A172 (cell line): Measurements from ENCODE around the gene IRF3. TPM values are rescaled to one million over a fixed set of nuclear protein-coding genes. Genes with fewer than 3 reads are reported as not detected.

Experiments used
- DNase-seq: peaks from one replicate; pipeline ENCODE4 v3.0.0-alpha.2; 2015; ENCODE audit warnings: low spot score
- total RNA-seq: library from RNA; depleted of rRNA; stranded (reverse); fragments of >200 nt; shearing (Covaris generic); gene quantifications from 2 replicates; pipeline ENCODE4 v1.2.3, GENCODE V29; 2014

Gene IRF3
- total RNA-seq, 1 experiment from 2014 or later, result 75.6 TPM

DNA sequence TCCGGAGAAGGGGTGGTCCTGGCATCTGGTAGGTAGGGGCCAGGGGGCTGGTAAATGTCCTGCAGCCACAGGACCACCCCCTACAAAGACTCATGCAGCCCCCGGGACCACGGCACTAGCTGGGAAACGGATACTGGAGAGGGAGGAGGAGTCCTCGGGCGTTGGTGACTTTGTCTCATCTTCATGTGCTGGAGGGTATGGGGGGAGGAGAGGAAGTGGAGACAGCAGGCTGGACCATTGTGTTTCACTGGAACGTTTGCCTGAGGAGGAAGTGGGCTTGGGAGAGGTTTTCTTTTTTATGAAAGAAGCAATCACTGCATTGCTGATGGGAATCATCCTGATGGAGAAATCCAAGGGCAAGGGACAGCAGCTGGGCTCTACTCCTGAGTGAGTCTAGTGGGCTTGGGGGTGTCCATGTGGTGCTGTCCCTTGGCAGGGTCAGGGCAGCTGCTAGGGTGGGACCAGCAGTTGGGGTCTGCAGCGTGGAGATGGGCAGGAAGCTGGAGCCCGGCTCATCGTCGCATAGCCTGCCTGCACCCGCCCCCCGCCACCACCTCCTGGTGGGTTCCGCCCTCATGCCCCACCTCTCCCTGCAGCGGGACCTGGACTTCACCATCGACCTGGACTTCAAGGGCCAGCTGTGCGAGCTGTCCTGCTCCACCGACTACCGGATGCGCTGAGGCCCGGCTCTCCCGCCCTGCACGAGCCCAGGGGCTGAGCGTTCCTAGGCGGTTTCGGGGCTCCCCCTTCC lies 22.1 kb upstream of the IRF3 start:
- DNase-seq, result peak; percentile 36

DNA sequence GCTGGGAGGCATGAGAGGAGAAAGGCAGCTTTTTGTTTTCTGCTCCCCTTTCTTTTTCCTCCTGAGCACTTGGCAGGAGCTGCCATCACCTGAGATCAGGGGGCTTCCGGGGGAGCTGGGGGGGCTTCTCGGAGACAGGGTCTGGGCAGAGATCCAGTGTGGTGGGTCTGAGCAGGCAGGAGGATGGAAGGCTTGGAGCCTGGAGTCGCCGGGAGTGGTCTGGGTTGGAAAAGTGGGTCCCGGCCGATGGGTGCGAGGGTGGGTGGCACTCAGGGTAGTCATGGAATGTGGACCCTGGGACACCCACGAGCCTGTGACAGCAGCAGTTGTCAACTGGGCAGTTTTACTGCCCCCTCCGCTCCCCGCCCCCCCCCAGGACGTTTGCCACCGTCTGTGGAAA lies 21.5 kb upstream of the IRF3 start:
- no peak for DNase-seq

DNA sequence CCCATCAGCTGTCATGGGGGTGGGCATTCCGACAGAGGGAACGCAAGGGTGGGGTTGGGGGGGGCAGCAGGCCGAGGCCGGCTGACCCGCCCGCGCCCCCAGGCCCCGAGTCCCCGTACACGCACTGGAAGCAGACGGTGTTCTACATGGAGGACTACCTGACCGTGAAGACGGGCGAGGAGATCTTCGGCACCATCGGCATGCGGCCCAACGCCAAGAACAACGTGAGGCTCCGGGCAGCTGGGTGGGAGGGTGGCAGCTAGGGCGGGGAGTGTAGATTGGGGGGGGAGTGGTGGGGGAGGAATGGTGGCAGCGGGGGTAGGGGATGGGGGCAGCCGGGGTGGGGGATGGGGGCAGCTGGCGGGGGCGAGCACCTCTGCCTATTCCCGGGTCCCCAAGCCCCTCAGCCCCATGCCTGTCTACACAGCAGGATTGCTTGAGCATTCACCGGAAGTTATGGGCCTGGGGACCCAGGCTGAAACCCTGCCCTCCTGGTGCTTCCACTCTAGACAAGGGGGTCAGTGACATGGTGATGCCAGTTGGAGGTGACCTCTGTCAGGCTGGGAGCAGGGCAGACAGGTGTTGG lies 20.9 kb upstream of the IRF3 start:
- DNase-seq, result no peak

DNA sequence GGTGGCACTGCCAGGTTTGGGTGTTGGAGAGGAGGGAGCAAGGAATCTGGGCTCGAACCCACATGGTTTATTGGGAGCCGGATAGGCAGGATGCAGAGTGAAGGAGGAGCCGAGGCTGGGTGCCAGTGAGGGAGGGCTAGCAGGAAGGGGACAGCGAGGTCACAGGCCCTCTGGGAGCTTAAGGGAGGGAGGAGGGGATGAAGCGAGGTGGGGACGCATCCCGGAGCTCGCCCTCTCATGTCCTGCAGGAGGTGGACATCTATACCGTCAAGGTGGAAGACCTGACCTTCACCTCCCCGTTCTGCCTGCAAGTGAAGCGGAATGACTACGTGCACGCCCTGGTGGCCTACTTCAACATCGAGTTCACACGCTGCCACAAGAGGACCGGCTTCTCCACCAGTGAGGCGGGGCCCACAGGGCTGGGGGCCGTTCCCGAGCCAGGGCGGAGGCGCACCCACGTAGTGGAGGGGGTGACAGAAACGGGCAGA lies 20.2 kb upstream of the IRF3 start:
- no peak for DNase-seq

DNA sequence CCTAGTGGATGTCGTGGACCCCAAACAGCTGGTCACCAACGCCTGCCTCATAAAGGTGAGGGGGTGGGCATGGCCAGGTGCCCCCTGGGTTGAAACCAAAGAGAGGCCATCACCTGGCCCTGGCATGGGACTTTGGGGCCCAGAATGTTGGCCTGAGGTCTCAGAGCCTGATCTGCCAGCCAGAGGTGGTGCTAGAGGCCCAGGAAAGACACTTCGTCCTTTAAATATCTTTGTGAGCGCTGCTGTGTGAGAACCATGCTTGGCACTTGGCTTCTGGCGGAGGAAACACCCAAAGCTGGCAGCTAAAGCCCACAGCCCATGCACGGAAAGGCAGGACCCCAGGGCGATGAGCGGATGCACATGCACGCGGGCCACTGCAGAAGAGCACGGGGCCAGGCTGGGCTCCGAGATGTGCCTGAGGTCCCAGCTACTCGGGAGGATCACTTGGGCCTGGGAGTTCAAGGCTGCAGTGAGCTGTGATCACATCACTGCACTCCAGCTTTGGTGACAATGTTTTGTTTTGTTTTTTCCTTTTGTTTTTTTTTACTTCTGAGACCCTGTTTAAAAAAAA lies 19.4 kb upstream of the IRF3 start:
- no peak for DNase-seq

DNA sequence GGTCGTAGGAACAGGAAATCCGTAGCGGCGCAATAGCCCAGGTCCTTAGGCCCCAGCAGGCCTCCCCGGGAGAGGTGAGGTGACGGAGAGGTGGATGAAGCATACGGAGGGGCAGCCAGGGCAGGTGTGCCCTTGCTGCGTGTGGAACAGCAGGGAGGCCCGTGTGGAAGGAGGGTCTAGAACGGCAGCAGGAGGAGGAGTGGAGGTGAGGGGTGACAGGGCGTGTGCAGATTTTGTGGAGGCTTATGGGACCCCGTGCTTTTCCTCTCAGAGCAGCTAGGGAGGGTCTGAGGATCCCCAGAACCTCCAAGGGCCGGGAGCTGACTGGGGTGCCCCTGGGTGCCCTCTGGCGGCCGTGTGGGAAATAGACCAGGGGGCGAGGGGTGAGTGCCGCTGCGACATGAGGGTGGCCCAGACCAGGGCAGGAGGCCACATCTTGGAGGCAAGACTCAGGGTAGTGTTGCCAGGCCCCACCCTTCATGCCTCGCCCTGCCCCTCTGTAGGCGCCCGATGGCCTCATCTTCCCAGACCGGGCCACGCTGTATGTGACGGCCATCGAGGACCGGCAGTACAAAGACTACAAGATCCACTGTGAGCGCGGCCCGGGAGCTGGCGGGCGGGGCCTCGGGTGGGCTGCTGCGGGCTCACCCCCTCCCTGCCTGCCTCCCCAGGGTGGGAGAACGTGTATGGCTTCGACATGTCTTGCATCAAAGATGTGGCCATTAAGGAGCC lies 18.8 kb upstream of the IRF3 start:
- DNase-seq, result no peak

DNA sequence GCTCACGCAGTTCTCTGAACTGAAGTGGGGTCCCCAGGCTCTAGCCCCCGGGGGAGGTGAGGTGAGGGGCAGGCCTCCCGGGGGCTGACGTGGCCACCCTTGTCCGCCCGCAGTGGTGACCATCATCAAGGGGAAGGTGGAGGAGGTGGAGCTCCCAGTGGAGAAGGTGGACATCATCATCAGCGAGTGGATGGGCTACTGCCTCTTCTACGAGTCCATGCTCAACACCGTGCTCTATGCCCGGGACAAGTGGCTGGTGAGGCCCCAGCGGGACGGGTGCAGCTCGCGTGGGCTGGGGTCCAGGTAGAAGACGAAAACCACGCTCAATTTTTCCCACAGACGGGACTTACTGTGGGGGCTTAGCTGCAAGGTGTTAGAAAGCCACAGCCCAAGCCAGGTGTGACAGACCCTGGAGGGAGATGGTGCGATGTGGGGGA lies 18.2 kb upstream of the IRF3 start:
- DNase-seq, result no peak

DNA sequence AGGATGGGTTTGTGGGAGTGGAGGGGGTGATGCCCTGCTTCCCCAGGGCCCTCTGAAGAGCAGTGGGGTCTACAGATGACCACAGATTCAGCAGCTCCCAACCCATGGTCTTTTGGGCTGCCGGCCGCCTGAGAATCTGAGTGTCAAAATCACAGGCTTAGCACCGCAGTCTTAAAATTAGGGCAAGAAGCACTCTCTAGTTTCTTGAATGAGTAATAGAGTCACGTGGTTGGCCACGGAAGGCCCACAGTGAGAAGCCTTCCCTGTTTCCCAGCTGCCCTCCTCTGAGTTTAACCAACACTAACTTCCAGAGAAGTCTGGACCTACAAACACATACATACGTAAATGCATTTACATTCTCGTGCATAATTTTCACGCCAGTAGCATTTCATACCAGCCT lies 16.6 kb upstream of the IRF3 start:
- no peak for DNase-seq

DNA sequence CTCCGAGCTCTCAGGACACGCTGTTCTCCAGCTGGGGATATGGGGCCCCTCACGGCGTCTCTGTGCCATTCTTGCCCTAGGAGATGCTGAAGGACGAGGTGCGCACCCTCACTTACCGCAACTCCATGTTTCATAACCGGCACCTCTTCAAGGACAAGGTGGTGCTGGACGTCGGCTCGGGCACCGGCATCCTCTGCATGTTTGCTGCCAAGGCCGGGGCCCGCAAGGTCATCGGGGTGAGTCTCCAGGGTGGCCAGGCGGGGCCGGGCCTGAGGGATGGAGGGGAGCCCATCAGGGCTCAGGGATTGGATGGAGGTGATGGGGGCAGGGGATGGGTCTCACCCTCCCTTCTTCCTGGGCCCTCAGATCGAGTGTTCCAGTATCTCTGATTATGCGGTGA lies 16.2 kb upstream of the IRF3 start:
- DNase-seq, result no peak

DNA sequence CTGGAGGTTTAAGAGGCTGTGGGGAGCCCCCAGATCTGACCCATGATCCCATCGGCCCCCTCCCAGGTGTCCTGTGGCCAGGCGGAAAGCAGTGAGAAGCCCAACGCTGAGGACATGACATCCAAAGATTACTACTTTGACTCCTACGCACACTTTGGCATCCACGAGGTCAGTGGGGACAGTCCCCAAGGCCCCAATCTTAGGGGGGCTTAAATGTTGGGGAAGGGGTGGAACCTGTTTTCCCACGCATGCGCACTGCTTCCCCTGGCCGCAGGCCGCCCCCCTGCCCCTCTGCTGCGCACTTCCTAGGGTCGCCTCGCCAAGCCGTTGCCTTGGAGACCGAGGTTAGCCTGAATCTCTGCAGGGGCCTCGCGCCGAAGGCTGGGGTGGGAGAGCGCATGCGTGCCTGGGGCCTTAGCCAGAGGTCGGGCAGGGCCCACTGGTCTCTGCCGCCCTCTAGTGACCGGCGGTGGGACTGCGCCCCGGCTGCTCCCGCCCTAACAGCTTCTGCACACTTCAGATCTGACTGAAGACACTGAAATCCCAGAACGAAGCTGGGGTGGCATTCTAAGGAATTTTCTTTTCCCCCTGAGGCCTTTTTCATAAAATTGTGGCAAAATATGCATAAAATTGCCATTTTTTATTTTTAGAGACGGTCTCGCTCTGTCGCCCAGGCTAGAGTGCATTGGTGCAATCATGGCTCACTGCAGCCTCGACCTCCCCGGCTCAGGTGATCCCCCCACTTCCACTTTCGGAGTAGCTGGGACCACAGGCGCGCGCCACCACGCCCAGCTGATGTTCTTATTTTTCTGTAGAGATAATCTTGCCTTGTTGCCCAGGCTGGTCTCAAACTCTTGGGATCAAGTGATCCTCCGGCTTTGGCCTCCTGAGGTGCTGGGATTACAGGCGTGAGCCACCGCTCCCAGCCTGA lies 15.0 kb upstream of the IRF3 start:
- DNase-seq, result peak; percentile 82

DNA sequence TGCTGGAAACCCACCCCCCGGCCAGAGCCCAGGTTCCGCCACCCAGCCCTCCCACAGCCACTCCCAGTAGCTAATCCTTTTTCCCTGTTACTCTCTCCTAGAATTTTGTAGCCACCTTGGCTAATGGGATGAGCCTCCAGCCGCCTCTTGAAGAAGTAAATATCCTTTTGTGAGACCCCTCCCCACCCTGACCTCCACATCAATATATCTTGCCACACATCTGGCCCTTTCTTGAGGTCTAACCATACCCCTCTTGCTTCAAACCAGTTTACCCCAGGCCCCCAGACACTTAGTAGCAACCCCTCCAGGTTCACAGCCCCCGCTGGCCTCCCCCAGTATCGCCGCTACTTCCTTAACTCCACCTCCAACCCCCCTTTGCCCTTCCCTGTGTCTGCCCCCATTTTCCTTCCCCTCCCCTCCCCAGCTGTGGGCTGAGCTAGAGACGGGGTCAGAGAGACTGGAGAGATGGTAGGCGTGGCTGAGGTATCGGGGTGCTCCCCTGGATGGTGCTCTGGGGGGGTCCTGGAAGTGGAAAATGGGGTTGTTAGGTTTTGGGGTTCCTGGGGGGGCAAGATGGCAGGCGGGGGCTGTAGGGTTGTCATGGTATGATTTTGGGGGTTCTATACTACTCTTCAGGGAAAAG lies 14.2 kb upstream of the IRF3 start:
- no peak for DNase-seq

DNA sequence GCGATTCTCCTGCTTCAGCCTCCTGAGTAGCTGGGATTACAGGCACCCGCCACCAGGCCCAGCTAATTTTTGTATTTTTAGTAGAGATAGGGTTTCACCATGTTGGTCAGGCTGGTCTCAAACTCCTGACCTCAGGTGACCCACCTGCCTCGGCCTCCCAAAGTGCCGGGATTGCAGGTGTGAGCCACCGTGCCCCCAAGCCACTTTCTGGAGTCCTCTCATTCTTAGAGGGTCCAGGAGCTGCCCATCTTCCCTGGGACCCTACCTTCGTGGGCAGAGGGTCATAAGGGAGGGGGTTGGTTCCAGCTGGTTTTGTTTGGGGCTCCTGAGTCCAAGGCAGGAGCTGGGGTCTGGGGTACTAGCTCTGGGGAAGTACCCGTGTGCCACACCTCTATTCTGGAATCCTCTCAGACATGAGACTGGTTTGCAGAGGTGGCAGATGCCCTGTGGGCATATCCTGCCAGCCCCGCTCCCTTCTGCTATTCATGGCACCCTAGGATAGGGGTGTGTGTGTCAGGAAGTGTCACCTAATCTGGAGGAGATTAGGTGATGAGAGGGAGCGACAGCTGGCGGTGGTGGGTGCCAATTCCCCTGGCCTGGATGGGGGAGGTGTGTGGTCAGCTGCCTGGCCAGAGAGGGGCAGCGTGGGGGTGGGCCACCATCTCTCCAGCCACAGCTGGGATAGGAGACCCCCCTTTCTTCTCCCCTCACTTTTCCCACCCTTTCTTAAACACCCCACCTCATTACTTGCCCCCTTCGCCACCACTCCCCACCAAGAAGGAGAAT lies 13.5 kb upstream of the IRF3 start:
- DNase-seq, result no peak

DNA sequence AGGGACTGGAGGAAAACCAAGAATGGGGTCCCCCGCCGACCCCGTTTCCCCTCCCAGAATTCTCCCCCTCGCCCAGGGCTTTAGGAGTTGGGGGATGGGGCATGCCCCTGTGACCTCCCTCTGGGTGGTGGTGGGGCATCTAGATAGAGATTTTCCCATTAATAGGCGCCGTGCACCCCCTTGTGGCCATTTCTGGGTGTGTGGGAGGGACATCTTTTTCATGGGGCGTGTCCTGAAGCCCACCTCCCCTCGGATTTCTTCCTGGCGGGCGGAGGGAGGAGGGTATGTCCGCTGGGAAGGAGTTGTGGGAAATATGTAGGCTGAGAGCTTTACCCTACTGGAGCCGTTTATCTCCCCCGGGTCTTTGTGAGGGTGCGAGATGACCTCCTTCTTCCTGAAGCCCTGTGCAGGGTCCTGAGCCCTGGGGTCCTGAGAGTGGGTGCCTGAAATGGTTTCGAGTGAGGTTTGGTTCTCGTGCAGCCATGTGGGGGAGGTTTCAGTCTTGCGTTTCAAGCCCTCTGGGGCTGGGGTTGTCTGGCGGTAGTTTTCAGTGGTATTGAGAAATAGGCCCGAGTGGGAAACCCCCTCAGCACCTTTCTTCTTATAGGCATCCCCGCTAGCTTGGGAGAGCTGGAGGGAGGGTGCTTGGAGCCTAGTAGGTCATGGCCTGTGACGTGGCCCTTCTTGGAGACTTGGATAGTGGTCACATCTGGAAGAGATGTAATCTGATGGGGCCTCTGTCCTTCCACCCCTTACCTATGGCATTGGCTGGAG lies 12.4 kb upstream of the IRF3 start:
- DNase-seq, result peak; percentile 74

DNA sequence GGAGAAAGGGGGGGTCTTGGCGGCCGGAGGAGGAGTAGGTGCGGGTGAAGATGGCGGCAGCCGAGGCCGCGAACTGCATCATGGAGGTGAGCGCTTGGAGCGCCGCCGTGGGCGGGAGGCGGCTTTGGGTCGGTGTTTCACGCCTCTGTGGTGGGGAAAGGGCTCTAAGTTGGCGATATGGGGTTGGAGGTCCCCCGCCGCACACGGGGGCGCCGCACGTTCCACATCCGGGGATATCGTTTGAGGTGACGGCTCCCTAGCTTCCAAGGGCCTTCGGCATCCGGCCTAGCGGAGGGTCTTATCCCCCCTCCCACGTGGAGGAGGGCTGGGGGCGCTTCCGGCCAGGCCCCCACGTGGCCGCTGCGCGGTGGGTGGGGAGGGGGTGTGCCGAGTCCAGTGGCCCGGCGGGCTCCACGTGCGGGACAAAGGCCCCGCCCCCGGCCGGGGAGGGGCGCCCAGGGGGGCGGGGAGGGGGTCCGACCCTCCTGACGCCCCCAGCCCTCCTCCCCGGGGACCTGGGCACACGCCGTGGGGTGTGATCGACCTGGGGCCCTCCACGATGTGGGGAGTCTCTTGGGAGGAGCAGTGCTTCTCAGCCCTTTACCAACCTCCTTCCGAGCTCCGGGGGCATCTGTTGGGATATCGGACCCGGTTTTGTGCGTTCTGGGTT lies 11.7 kb upstream of the IRF3 start, which contains the start of gene PRMT1:
PRMT1 (plus strand) TSS at position 41 of the 670 bp plus-strand sequence; CDS start at position 51, 10 bp downstream.
- peak; percentile 19 for DNase-seq

DNA sequence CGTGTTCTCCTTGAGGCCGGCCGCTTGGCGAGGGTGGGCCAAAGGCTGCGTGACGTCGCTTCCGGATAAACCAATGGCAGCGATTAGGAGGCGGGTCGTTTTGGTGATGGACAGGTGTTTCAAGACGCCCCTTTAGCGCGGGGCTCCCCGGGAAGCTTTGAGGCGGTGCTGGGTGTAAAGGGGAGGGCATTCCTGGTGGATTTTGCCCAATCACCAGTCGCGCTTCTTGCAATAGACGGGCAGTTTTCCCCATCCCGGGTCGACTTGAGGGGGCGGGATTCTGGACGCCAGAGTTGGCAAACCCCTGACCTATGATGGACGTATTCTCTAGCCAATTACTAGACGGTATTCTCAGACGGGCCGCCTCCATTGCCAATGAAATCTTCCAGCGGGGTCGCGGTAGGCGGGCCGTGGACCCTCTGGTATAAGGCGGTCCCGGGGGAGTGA lies 11.2 kb upstream of the IRF3 start:
- peak; percentile 100 for DNase-seq

DNA sequence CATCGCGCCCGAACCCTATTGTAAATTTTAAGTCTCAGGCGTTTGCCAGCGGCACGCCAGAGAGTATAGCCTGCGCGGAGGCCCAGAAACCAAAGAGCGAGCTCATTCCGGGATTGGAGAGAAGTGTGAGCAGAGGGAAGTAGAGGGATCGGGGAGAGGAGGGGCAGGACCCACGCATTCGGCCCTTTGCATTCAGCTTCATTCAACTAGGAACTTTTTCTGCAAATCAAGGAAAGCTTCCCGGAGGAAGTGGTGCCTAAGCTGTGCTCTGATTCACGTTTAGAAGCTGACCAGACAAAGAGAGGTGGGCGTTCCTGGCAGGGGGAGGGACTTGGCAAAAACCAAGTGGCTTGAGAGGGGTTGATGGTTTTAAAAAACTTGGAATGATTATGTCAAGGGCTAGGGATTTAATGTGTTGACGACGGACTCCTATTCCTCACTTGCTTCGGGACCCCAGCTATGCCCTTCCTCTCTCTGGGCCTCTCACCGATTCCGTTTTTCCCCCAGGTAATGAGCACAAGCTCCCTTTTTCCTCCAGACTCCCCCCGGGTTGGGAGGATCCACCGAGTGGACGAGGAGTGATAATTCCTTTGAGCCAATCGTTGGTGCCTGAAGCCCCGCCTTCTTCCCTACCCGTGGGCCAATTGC lies 10.6 kb upstream of the IRF3 start:
- DNase-seq, result peak; percentile 96

DNA sequence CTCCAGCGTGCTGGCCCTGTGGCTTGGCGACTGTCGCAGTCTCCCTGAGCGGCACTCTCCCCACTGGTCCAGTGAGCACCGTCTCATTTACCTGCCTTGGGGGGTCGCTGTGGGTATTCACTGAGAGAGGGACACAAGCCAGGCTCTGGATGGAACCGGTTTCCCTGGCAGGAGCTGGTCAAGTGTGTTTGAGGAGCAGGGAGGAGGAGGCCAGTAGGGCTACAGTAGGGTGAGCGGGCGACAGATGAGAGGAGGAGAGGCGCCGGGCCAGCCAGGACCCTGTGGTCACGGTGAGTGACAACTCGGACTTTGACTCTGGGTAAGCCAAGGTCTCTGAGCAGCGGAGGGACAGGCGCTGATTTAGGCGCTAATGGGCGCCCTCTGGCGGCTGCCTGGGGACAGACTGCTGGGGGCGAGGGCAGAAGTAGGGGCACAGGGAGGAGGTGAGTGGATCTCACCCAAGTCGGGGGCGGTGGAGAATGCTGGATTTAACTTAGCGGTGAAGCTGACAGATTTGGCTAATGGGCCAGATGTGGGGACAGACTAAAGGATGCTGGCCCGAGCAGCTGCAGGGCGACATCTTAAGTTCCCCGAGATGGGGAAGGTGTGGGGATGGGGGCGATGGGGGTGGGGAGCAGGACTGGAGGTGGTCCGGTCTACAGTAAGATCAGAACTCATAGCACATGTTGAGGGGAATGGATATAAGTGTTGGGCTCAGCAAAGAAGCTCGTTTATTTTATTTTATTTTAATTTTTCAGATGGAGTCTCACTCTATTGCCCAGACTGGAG lies 6.7 kb upstream of the IRF3 start:
- peak; percentile 59 for DNase-seq
